Measurements from ENCODE around the gene RNF145. TPM values are rescaled to one million over a fixed set of nuclear protein-coding genes. Genes with fewer than 3 reads are reported as not detected.
"Not testable (repeated sequence)": the region's sequence is repeated elsewhere in the genome, so short reads cannot be mapped to it uniquely, and the experiment has no call there.

The RNF145 gene
- total and polyA plus RNA-seq, 2 of the 13 experiments (the other 11 are each of a cell fraction or from before 2014, with no cell fraction given), result 24.6 TPM

GRCh38 chr5:159146839-159147238 is 62.5 kb downstream of the RNF145 start:
- intact Hi-C loops (cut with micrococcal nuclease; ENCODE audit: unreplicated experiment) (no loop called here), in situ Hi-C loops (cut with HindIII; ENCODE audit: extremely low pct_ligation_motif_present, low pct_unique_long_range_greater_than_20kb) (no loop called here)
- Histone ChIP-seq H3K4me2 (ENCODE audit: low read depth, low read length) (no peak overlapping the region), H3K9me3 (ENCODE audit: low read length) (no peaks in the 10 kb centered on the region), H3K4me1 (ENCODE audit: insufficient read depth, low read length) (0 out of 2 replicates have a peak, but pooled peaks cover 4% of the 10 kb centered on the region), H3K9ac (ENCODE audit: insufficient read depth, low read depth, low read length) (no peak overlapping the region), H4K20me1 (ENCODE audit: insufficient read depth, low read length) (no peaks in the 10 kb centered on the region), H3K4me3 (replicated peaks in 1 of 3; ENCODE audit: insufficient read depth in 1 of 3, low read depth in 2 of 3, low read length in 3 of 3) (no peak overlapping the region), H3K79me2 (ENCODE audit: insufficient read depth, low read length) (no peaks in the 10 kb centered on the region), H3K27ac (ENCODE audit: extremely low read length, insufficient read depth, low read length) (no peak overlapping the region), H2AFZ (ENCODE audit: low read length) (no peak overlapping the region), H3K27me3 (ENCODE audit: control insufficient read depth in 1 of 2, insufficient read depth in 2 of 2, low read length in 2 of 2) (no peaks in the 10 kb centered on the region), H3K36me3 (replicated peaks in 1 of 2; ENCODE audit: control insufficient read depth in 1 of 2, insufficient read depth in 2 of 2, low read length in 2 of 2) (no peaks in the 10 kb centered on the region)
- no peak for ATAC-seq
- FAIRE-seq, result no peak
- BruUV-seq (replicated peaks), result no TSS peak
- ChIA-PET POLR2A (no interaction called here), CTCF (ENCODE audit: low intra/inter-chr PET ratio, low total read pairs) (no interaction called here)
- TF ChIP-seq MED8 (CRISPR knock-in tag; IDR thresholded peaks at IDR 0.05; ENCODE audit: insufficient replicate concordance) (no peak), HHEX (CRISPR knock-in tag; IDR thresholded peaks at IDR 0.05) (no peak), ZNF558 (CRISPR knock-in tag; IDR thresholded peaks at IDR 0.05; ENCODE audit: borderline replicate concordance) (no peak), ETV5 (CRISPR knock-in tag; IDR thresholded peaks at IDR 0.05; ENCODE audit: borderline replicate concordance) (no peak), ZNF569 (CRISPR knock-in tag; IDR thresholded peaks at IDR 0.05; ENCODE audit: borderline replicate concordance) (no peak), NFIC (IDR thresholded peaks at IDR 0.05; ENCODE audit: low read length) (no peak), ZNF674 (CRISPR knock-in tag; IDR thresholded peaks at IDR 0.05; ENCODE audit: low read depth) (no peak), SAFB2 (CRISPR knock-in tag; IDR thresholded peaks at IDR 0.05; ENCODE audit: borderline replicate concordance, low read depth) (no peak), PBX2 (CRISPR knock-in tag; IDR thresholded peaks at IDR 0.05) (no peak), ATAD3A (CRISPR knock-in tag; IDR thresholded peaks at IDR 0.05) (no peak), SRSF9 (IDR thresholded peaks at IDR 0.05; ENCODE audit: borderline replicate concordance, insufficient read depth, low read depth, low read length, poor library complexity, severe bottlenecking) (no peak)
- 37% methylated on average over 3 of the region's 4 CpGs for WGBS (ENCODE audit: low lambda C conversion rate)
- no peak for DNase-seq (ENCODE audit: low spot score)

GRCh38 chr5:159145160-159145559 is 64.2 kb downstream of the RNF145 start:
- 82% methylated on average over 1 of the region's 1 CpG for WGBS (ENCODE audit: low lambda C conversion rate)
- CTCF ChIA-PET (ENCODE audit: low intra/inter-chr PET ratio, low total read pairs); FAIRE-seq: not testable (repeated sequence)

More at GRCh38 chr5:159145160-159145559, 64.2 kb downstream of the RNF145 start:
- H3K9me3 ChIP-seq (ENCODE audit: low read length); POLR2A ChIA-PET; H3K27ac ChIP-seq (ENCODE audit: extremely low read length, insufficient read depth, low read length); BruUV-seq (replicated peaks); H3K79me2 ChIP-seq (ENCODE audit: insufficient read depth, low read length); H3K27me3 ChIP-seq (ENCODE audit: control insufficient read depth in 1 of 2, insufficient read depth in 2 of 2, low read length in 2 of 2); in situ Hi-C loops (cut with HindIII; ENCODE audit: extremely low pct_ligation_motif_present, low pct_unique_long_range_greater_than_20kb); DNase-seq (ENCODE audit: low spot score); H3K4me2 ChIP-seq (ENCODE audit: low read depth, low read length); H3K9ac ChIP-seq (ENCODE audit: insufficient read depth, low read depth, low read length); H3K36me3 ChIP-seq (replicated peaks in 1 of 2; ENCODE audit: control insufficient read depth in 1 of 2, insufficient read depth in 2 of 2, low read length in 2 of 2); H2AFZ ChIP-seq (ENCODE audit: low read length); H4K20me1 ChIP-seq (ENCODE audit: insufficient read depth, low read length); ATAC-seq; H3K4me3 ChIP-seq (replicated peaks in 1 of 3; ENCODE audit: insufficient read depth in 1 of 3, low read depth in 2 of 3, low read length in 3 of 3); intact Hi-C loops (cut with micrococcal nuclease; ENCODE audit: unreplicated experiment); H3K4me1 ChIP-seq (ENCODE audit: insufficient read depth, low read length): not testable (repeated sequence)

Measured in HepG2 (cell line).